Immature natural killer cell (primary cell): ENCODE results near the gene RABEP1. TPM values are rescaled to one million over a fixed set of nuclear protein-coding genes. Genes with fewer than 3 reads are reported as not detected.
"Not testable (repeated sequence)": the region's sequence is repeated elsewhere in the genome, so short reads cannot be mapped to it uniquely, and the experiment has no call there.

Experiments
- DNase-seq, 3 donors: peaks; one replicate each; pipeline ENCODE4 v3.0.0; 2022; ENCODE audit warnings: mixed read lengths in 1 of 3
- H3K27ac Mint-ChIP-seq, 6 donors: one replicate each; pipeline ENCODE4 v1.8.0; 2020; ENCODE audit warnings: mixed read lengths in 6 of 6, mild to moderate bottlenecking in 5 of 6, inconsistent platforms in 4 of 6, moderate library complexity in 3 of 6
- H3K27me3 Mint-ChIP-seq, 3 donors: one replicate each; pipeline ENCODE4 v1.8.0; 2020 to 2021; ENCODE audit warnings: low read depth in 3 of 3, mild to moderate bottlenecking in 3 of 3, mixed read lengths in 3 of 3, moderate library complexity in 3 of 3, inconsistent platforms in 1 of 3
- H3K36me3 Mint-ChIP-seq, 3 donors: one replicate each; pipeline ENCODE4 v1.8.0; 2020; ENCODE audit warnings: mixed read lengths in 3 of 3, inconsistent platforms in 2 of 3, mild to moderate bottlenecking in 2 of 3
- H3K4me1 Mint-ChIP-seq, 2 donors: one replicate each; pipeline ENCODE4 v1.8.0; 2020; ENCODE audit warnings: inconsistent platforms in 2 of 2, mild to moderate bottlenecking in 2 of 2, mixed read lengths in 2 of 2, moderate library complexity in 1 of 2
- H3K4me3 Mint-ChIP-seq, 5 donors: one replicate each; pipeline ENCODE4 v1.8.0; 2020; ENCODE audit warnings: mild to moderate bottlenecking in 5 of 5, mixed read lengths in 5 of 5, inconsistent platforms in 3 of 5, moderate library complexity in 3 of 5
- H3K9me3 Mint-ChIP-seq, 6 donors: one replicate each; pipeline ENCODE4 v1.8.0; 2020; ENCODE audit warnings: mild to moderate bottlenecking in 6 of 6, mixed read lengths in 6 of 6, inconsistent platforms in 4 of 6, moderate library complexity in 3 of 6
- polyA plus RNA-seq, 3 donors: library from polyadenylated mRNA; unstranded; fragments of 300-500 nt; fragmentation: Illumina TruSeq; gene quantifications; one replicate each; pipeline ENCODE4 v1.2.3, GENCODE V29; 2021

Gene RABEP1
- polyA plus RNA-seq, 3 donors from 2014 or later, result 21.7 to 43.8 (median 27.8) TPM

DNA sequence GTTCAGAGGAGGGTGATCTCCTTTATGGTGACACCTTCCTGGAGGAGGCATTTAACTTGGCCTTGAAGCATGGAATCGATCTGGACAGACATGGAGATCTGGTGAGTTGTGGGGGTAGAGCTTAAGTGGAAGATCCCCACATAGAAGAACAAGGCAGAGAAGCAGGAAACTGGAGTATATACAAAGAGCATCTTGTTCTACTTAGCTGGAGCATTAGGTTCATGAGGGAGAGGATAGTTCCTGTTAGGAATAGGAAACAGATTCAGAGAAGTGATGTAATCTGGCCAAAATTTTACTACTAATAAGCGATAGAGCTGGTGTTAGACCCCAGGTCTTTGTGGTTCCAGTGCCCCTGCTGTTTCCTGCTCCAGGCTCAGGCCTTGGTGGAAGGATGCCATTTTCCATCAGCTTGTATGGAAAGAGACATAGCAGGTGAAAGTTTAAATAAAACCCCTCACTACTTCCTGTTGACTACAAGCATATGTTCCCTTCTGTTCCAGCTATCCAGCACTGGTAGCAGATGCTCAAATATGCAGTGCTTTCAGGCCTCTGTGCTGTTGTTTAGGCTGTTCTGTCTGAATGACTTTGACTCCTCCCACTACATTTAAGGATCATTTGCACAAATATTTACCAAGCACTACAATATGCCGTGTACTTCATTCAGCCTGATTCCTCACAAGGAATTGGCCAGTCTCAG is 147.3 kb downstream of the RABEP1 start:
- peaks cover 6% of the 10 kb centered on the region in 2 donors for H3K4me1 Mint-ChIP-seq
- DNase-seq, result no peak
- peaks cover 12 to 63% (median 36%) of the 10 kb centered on the region in 3 donors for H3K36me3 Mint-ChIP-seq
- no peaks in the 10 kb centered on the region for H3K9me3 Mint-ChIP-seq
- peaks cover 0 to 2% (median 2%) of the 10 kb centered on the region in 3 donors for H3K27me3 Mint-ChIP-seq
- H3K27ac Mint-ChIP-seq, result peak overlapping the region in 3 of 6 donors; percentile 1 to 44 (median 19)
- no peak overlapping the region for H3K4me3 Mint-ChIP-seq

DNA sequence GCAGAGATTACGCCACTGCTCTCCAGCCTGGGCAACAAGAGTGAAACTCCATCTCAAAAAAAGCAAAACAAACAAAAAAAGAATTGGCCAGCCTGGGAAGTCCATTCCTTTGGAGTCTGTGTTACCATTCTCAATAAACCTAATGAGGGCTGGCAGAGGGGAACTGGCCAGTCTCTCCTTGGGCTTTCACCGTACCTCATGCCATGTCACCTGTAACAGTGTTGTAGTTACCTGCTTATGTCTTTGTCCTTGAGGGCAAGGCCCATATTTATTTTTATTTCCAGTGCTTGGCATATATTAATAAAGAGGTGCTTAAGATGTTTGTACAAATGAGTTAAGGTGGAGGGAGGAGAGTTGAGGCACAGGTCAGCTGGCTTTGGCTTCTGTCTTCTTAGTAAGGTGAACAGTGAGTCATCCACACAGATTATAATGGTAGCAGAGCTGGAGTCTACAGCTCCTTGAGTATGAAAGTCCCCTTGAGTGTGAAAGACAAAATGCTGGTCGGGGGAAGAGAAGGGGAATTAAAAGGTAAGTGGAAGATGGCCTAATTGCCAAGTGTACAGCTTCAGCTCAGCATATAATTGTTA is 148.4 kb downstream of the RABEP1 start:
- Mint-ChIP-seq H3K4me1 (peaks cover 9 to 10% of the 10 kb centered on the region in 2 donors), H3K36me3 (peaks cover 12 to 57% (median 35%) of the 10 kb centered on the region in 3 donors), H3K9me3 (no peaks in the 10 kb centered on the region), H3K4me3 (no peak overlapping the region), H3K27me3 (peaks cover 0 to 2% (median 0%) of the 10 kb centered on the region in 3 donors), H3K27ac (peak overlapping the region in 5 of 6 donors; percentile 24 to 70 (median 43))
- no peak for DNase-seq

DNA sequence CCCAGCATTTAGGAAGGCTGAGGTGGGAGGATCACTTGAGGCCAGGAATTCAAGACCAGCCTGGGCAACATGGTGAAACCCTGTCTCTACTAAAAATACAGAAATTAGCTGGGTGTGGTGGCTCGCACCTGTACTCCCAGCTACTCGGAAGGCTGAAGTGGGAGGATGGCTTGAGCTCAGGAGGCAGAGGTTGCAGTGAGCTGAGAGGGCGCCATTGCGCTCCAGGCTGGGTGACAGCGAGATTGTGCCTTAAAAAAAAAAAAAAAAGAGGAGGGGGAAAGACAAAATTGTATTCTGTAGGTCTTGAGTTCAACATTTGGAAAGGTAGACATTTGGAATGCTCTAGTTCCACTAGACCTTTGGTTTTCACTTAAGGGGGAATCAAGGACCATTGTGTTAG is 149.2 kb downstream of the RABEP1 start:
- H3K4me3 Mint-ChIP-seq, H3K27me3 Mint-ChIP-seq, DNase-seq, H3K9me3 Mint-ChIP-seq: not testable (repeated sequence)
- H3K36me3 Mint-ChIP-seq, result peaks cover 5 to 53% (median 32%) of the 10 kb centered on the region in 3 donors
- H3K27ac Mint-ChIP-seq, result peak overlapping the region in 1 of 6 donors; percentile 36
- H3K4me1 Mint-ChIP-seq, result peaks cover 9 to 14% of the 10 kb centered on the region in 2 donors

DNA sequence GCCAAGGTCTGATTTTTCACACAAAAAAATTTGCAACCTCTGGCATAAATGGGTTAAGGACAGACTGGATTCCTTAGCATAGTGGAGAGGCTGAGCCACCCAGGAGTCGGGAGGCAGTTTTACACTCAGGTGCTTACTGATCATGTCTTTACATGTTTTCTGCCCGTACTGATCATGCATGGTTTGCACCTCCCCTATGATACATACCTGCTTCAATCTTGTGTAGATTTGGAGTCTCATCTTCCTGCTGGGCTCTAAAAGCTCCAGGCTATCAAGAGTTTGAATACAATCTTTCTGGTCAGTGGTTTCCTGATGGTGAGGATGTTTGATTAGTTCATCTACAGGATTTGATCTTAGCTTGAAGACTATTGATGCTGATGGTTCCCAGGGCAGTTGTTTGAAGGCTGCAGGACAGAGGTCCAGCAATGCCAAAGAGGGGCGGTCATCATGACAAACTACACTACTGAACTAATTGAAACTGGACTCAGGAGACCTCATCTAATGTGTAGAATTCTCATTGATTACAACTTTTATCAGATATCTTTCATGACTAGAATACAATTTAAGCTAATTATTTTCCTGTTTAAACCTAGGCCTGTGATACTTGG is 150.0 kb downstream of the RABEP1 start:
- no peaks in the 10 kb centered on the region for H3K9me3 Mint-ChIP-seq
- peaks cover 4 to 54% (median 32%) of the 10 kb centered on the region in 3 donors for H3K36me3 Mint-ChIP-seq
- H3K4me1 Mint-ChIP-seq, result peaks cover 14 to 18% of the 10 kb centered on the region in 2 donors
- H3K27ac Mint-ChIP-seq, result peak overlapping the region in 3 of 6 donors; percentile 3 to 5 (median 4)
- no peak for DNase-seq
- peaks cover 0 to 2% (median 0%) of the 10 kb centered on the region in 3 donors for H3K27me3 Mint-ChIP-seq
- no peak overlapping the region for H3K4me3 Mint-ChIP-seq

DNA sequence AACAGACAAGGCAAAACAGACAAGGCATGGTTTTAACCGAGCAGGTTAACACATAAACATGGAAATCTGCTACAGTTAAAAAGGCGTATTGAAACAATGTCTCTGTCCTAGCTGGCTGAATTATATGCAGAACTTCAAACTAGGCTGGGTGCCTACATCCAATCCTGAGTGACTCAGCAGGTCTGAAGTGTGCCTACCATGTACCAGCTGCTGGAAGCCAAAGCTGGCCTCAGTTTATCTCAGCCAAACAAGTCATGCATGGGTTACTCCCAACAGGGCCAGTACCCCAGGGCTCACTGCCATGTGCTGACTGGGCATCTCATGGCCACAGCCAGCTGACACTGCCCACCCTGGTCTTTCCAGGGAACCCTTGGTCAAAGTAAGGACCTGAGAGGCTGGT is 152.9 kb downstream of the RABEP1 start:
- DNase-seq, result no peak
- Mint-ChIP-seq H3K27ac (peak overlapping the region in 1 of 6 donors; percentile 64), H3K9me3 (no peaks in the 10 kb centered on the region), H3K4me3 (no peak overlapping the region), H3K4me1 (peaks cover 34 to 43% of the 10 kb centered on the region in 2 donors), H3K27me3 (peaks cover 0 to 4% (median 3%) of the 10 kb centered on the region in 3 donors), H3K36me3 (peaks cover 4 to 34% (median 20%) of the 10 kb centered on the region in 3 donors)

Other genes starting within 250 kb of the RABEP1 start
- gene SLC52A1, start 246.9 kb upstream of the RABEP1 start, polyA plus RNA-seq, result not detected
- under 1 TPM in 2 of 3 donors, not detected in 1; 0.51 to 0.61 TPM for gene ZFP3, start 203.8 kb upstream of the RABEP1 start, polyA plus RNA-seq
- gene ZNF232, start 170.4 kb upstream of the RABEP1 start, polyA plus RNA-seq, result 1 to 10 TPM; 1.8 to 9.8 (median 4.4) TPM
- under 1 TPM; 0.03 to 0.12 (median 0.03) TPM for gene USP6, start 166.3 kb upstream of the RABEP1 start, polyA plus RNA-seq
- gene ZNF594, start 90.4 kb upstream of the RABEP1 start, polyA plus RNA-seq, result 1 to 10 TPM in 1 of 3 donors, under 1 TPM in 1, not detected in 1; 0.54 to 2.1 TPM
- 1 to 10 TPM; 5.9 to 7.3 (median 6.5) TPM for gene SCIMP, start 47.4 kb upstream of the RABEP1 start, polyA plus RNA-seq
- gene NUP88, start 137.4 kb downstream of the RABEP1 start, polyA plus RNA-seq, result 10 to 100 TPM; 73.7 to 93.1 (median 77.7) TPM
- gene RPAIN, start 137.9 kb downstream of the RABEP1 start, polyA plus RNA-seq, result 10 to 100 TPM; 21.4 to 32.7 (median 22.5) TPM
- 100 to 1,000 TPM; 187 to 305 (median 226) TPM for gene C1QBP, start 156.9 kb downstream of the RABEP1 start, polyA plus RNA-seq
- gene DHX33, start 186.7 kb downstream of the RABEP1 start, polyA plus RNA-seq, result 1 to 10 TPM in 1 of 3 donors, under 1 TPM in 2; 0.15 to 1.4 (median 0.81) TPM
- gene DERL2, start 203.9 kb downstream of the RABEP1 start, polyA plus RNA-seq, result 100 to 1,000 TPM; 101 to 111 (median 108) TPM
- 10 to 100 TPM; 20.8 to 32.6 (median 24.1) TPM for gene MIS12, start 204.3 kb downstream of the RABEP1 start, polyA plus RNA-seq